ENCODE results near the gene STYXL1.

Gene STYXL1

GRCh38 chr7:75971961-75972763 is 75.6 kb downstream of the STYXL1 start:
- no peak for DNase-seq

- no peak for DNase-seq
These were observed 76.4 kb downstream of the STYXL1 start for GRCh38 chr7:75971309-75971960.

GRCh38 chr7:75969704-75970498 is 77.9 kb downstream of the STYXL1 start:
- DNase-seq, result no peak

- DNase-seq, result no peak
These were observed 78.6 kb downstream of the STYXL1 start for GRCh38 chr7:75969182-75969581.

GRCh38 chr7:75968561-75969001 is 79.2 kb downstream of the STYXL1 start:
- DNase-seq, result no peak

GRCh38 chr7:75968012-75968411 is 79.8 kb downstream of the STYXL1 start:
- DNase-seq, result no peak

- no peak for DNase-seq
These were observed 80.3 kb downstream of the STYXL1 start for GRCh38 chr7:75967487-75967997.

- no peak for DNase-seq
These were observed 80.7 kb downstream of the STYXL1 start for GRCh38 chr7:75967055-75967454.

- DNase-seq, result peak; percentile 75
These were observed 81.4 kb downstream of the STYXL1 start for GRCh38 chr7:75966190-75966961.

- no peak for DNase-seq
These were observed 82.2 kb downstream of the STYXL1 start for GRCh38 chr7:75965617-75966016.

GRCh38 chr7:75963381-75963995 is 84.3 kb downstream of the STYXL1 start:
- DNase-seq, result no peak

GRCh38 chr7:75962607-75963380 is 85.0 kb downstream of the STYXL1 start:
- no peak for DNase-seq

- no peak for DNase-seq
These were observed 86.6 kb downstream of the STYXL1 start for GRCh38 chr7:75961218-75961617.

GRCh38 chr7:75960372-75960771 is 87.4 kb downstream of the STYXL1 start:
- DNase-seq, result no peak

GRCh38 chr7:75958802-75959543 is 88.8 kb downstream of the STYXL1 start:
- DNase-seq, result no peak

- no peak for DNase-seq
These were observed 90.6 kb downstream of the STYXL1 start for GRCh38 chr7:75957021-75957736.

GRCh38 chr7:75955331-75955955 is 92.4 kb downstream of the STYXL1 start:
- no peak for DNase-seq

GRCh38 chr7:75953931-75954330 is 93.9 kb downstream of the STYXL1 start:
- no peak for DNase-seq

GRCh38 chr7:75953431-75953830 is 94.4 kb downstream of the STYXL1 start:
- no peak for DNase-seq

Data from NCI-H510A treated with DMSO at 0.1 percent for 48 hours (cell line).